CD1c-positive myeloid dendritic cell (primary cell): Measurements from ENCODE around the gene MIS18BP1.
"Not testable (repeated sequence)": the region's sequence is repeated elsewhere in the genome, so short reads cannot be mapped to it uniquely, and the experiment has no call there.

ENCODE experiments used
- DNase-seq: peaks from one replicate; pipeline ENCODE4 v3.0.0-alpha.2; 2016; ENCODE audit errors: extremely low spot score

Gene MIS18BP1

DNA sequence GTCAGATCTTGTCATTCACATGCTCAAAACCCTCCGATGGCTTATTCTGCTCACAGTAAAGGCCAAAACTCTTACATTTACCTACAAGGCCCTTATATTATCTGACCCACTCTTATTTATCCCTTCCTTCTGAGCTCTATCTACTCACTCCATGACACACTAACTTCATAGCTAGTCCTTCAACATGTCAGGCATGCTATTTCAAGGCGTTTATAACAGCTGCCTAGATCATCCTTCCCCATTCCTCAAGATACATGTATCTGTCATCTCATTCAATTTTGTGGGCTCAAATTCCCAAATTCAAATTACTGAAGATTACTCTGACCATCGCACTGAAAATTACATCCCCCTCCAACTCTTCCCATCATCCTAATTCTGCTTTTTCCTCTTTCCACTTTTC is 6.9 kb downstream of the MIS18BP1 start:
- DNase-seq, result no peak

DNA sequence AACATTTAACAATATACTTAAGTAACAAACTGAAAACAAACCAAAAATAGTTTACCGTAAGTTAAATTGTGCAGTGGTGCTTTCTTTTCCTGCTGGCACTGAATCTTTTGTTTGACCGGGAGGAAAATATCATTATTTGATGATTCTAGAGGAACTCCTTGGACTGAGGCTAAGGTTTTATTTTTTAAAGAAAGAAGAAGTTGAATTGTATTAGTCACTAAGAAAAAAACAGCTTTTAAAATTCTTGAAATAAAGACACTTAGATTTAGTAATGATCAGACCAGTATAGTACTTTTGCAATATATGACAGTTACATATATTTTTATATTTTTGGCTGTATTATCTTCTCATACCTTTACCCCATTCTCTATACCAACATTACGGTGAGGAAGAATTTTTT is 10.3 kb downstream of the MIS18BP1 start:
- peak; percentile 40 for DNase-seq

DNA sequence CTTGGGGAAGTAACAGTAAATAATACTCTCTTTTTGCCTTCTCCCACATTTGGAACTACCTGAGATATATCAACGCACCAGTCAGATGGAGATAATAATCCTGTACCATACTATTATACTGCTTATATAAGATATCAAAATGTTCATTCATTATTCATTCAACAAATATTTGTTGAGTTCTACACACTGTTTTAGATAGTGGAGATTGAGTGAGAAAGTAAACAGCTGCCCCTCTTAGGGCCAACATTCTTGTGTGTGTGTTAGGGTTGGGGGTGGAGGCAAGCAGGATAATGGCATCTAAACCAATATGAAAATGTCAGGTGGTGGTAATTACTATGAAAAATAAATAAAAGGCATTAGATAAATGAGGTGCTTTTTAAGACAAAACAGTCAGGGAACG is 14.0 kb downstream of the MIS18BP1 start:
- DNase-seq, result no peak

DNA sequence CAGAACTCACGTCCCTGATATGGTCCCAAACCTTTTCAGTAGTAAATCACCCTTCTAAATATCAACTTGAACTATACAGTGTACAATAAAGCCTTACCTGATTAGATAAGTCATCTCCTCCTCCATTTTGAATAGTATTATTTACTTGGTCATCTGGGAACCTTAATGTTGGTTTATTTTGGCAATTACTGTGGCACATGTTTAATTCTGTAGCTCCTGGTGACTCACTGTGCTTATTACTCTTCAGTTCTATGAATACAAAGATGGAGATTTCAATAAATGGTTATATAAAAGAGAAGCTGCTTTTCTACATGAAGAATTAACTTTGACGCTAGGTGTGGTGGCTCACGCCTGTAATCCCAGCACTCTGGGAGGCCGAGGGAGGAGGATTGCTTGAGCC is 25.4 kb downstream of the MIS18BP1 start:
- no peak for DNase-seq

DNA sequence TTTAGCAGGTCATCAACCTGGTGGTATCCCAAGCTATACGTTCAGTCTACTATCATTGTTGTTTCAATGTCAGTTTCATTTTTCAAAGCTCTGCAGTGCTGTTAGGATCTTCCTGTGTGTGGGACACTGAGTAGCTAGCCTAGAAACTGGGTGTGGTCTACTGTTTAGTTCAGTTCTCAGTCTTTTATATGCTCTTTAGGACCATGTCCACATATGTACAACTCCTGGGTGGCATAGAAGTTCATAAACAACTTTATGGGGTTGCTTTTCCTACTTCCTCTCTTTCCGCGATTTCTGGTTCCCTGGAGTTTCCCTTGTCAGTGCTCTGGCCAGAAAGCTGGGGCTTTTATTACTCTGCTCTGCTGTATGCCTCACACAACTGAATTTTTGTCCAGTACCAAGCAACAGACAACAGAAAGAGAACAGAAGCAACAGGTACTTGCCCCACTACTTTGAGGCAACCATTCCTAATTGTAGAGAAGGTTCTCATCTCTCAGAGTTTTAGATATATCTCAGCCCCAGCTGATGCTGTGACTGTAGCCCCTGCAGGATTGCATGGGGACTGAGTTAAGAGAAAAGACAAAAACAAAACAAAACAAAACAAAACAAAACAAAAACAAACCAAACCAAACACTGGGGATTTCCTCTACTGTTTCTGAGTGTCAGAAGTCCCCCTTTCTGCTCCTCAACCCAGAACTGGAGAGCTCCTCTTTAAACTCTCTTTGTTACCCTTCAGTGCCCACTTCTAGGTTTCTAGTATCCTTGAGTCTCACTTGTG is 30.3 kb downstream of the MIS18BP1 start:
- no peak for DNase-seq

DNA sequence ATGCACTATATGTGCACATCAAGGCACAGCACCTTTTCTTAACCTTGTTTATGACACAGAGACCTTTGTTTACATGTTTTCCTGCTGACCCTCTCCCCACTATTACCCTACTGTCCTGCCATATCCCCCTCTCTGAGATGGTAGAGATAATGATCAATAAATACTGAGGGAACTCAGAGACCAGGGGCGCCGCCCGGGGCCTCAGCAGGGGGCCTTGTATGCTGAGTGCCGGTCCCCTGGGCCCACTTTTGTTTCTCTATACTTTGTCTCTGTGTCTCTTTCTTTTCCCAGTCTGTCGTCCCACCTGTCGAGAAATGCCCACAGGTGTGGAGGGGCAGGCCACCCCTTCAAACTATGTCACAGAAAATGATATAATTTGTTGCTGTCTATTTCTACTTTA is 38.7 kb downstream of the MIS18BP1 start:
- not testable (repeated sequence) for DNase-seq

DNA sequence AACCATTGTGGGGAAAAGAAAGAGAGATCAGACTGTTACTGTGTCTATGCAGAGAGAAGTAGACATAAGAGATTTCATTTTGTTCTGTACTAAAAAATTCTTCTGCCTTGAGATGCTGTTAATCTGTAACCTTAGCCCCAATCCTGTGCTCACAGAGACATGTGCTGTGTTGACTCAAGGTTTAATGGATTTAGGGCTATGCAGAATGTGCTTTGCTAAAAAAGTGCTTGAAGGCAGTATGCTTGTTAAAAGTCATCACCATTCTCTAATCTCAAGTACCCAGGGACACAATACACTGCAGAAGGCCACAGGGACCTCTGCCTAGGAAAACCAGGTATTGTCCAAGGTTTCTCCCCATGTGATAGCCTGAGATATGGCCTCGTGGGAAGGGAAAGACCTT is 39.3 kb downstream of the MIS18BP1 start:
- not testable (repeated sequence) for DNase-seq

GRCh38 chr14:45212231-45212630 is 40.8 kb downstream of the MIS18BP1 start:
- DNase-seq, result no peak

DNA sequence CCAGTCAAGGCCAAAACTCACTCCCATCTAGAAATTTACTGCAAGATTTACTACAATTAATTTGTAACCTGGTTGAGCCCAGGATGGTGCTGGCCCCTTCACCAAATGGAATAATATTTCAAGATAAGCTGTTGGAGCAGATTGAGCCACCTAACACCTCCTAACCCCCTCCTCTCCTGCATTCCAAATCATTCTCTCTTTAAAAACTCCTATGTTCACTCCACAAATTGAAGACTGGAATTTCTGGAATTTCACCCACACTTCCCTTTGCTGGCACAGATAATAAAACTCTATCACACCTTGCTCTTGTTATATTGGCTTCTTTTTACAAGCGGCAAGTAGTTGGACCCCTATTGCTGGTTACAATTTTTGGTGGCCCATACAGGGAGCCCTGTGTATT is 41.7 kb downstream of the MIS18BP1 start:
- no peak for DNase-seq

DNA sequence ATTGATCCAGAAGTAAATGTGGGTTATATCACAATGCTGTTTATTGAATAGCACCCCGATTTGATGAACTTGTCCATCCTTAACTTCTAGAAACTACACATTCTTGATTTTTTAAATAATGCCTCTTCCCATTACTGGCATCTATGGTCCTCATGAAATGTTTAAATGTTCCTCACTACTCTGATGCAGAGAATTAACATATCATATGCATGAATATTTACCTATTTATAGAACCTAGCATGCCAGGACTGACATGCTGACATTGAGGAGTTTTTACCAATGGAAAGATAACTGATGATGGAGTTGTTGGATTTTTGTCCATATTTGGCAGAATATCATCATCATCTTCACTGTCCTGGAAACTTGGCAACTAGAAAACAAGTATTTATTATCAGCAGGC is 42.8 kb downstream of the MIS18BP1 start:
- DNase-seq, result no peak

- no peak for DNase-seq
Measured at GRCh38 chr14:45204241-45204640, 48.8 kb downstream of the MIS18BP1 start.

DNA sequence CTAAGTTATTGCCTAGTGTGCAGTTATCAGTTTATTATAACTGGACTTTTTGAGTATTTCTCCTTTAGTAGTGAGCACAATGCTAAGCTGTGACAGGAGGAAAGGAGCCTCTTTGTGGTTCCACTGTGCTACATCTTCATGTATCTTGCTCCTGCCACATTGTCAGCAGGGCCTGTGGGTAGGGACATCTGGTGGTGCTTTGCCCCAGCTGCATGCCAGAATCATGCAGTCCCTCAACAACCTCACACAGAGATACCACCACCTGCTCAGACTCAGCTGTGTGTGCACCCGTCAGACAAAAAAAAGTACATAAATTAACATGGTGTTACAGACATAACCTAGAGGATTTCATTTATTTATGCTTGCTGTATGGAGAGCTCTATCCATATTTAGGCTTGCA is 51.1 kb downstream of the MIS18BP1 start:
- DNase-seq, result no peak

DNA sequence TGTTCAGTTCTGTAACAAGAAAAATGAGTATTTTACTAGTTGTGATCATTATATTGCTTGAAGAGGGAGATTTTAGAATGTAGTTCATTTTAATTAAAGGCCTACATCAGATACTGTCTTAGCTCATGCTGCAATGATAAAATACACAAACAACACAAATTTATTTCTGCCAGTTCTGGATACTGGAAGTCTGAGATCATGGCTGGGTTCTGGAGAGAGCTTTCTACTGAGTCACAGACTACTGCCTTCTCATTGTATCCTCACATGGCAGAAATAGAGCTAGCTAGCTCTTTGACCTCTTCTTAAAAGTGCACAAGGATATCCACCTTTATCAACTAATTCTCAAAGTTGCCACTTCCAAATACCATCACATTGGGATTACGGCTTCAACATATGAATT is 53.8 kb downstream of the MIS18BP1 start:
- DNase-seq, result no peak

GRCh38 chr14:45198551-45198950 is 54.5 kb downstream of the MIS18BP1 start:
- no peak for DNase-seq

DNA sequence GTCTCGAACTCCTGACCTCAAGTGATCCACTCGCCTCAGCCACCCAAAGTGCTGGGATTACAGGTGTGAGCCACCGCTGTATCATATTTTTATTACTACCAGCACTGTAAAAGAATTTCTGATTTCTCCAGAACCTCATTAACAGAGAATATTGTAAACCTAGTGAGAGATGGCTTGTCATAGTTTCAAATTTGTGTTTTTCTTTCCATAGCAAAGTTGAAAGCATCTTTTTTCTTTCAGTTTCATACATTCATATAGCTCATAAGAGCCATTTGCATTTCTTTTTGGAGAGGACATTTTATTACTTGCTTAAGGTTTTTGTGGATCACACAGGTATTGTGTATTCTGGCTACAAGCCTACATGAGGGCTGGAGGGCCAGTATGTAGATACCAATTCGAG is 58.0 kb downstream of the MIS18BP1 start:
- no peak for DNase-seq

- DNase-seq, result no peak
Measured at GRCh38 chr14:45185100-45185814, 67.7 kb downstream of the MIS18BP1 start.

DNA sequence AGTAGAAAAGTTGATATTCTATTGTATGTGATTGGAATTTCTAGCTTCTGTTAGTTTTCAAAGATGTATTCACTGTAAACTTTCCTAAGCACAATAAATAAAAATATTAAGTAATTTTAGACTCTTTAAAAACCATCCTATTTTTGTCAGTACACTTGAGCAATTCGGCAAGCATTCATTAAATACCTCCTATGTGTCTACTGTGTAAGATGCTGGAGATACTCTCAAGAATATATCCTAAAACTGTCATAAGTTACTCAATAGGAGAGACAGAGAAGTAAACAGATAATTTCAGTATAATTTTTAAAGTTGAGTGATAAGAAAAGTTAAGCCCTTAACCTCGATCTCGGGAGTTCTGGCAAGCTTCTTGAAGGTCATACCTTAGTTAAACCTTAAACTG is 71.2 kb downstream of the MIS18BP1 start:
- no peak for DNase-seq

DNA sequence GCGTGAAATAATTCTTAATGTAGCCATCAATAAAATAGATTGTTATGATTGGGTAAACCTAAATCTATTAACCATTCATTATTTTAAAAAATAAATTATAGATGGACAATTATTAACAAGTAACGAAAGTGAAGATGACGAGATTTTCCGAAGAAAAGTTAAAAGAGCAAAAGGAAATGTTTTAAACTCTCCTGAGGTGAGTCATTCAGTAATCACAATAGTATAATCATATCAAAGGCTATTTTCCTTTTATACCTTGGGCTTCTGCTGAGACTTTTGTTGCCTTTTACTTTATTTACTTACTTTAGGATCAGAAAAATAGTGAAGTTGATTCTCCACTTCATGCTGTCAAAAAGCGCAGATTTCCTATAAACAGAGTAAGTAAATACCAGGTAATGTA is 71.7 kb downstream of the MIS18BP1 start:
- DNase-seq, result no peak

DNA sequence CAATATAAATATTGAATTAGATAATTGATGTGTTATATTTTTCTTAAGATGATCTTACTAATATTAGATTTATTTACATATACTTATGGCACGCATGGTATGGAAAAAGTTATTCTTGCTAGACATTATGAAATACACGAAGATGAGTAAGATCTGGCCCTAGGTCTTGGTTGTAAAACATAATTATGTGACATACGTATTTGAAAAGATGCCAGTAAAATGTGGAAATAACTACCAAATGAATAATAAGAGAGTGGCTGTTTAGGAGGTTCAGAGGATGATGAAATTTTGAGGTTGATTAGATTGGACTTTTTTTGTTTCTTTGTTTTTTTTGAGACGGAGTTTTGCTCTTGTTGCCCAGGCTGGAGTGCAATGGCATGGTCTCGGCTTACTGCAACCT is 75.9 kb downstream of the MIS18BP1 start:
- peak; percentile 24 for DNase-seq

GRCh38 chr14:45169906-45170305 is 83.1 kb downstream of the MIS18BP1 start:
- DNase-seq, result no peak

- DNase-seq, result no peak
Measured at GRCh38 chr14:45156067-45156466, 96.9 kb downstream of the MIS18BP1 start.
